HL-60 (cell line): ENCODE results near the gene EXOC6B.

Experiments
- DNase-seq, 2 experiments: peaks; one replicate each; pipeline ENCODE4 v3.0.0-alpha.2; 2010 to 2020; ENCODE audit warnings: low read depth in 1 of 2, low spot score in 1 of 2
- H3K27ac ChIP-seq: fragments of 250-450 bp; sonication (Bioruptor Pico); replicated peaks from 2 replicates; pipeline ENCODE4 v1.5.1; 2020; ENCODE audit warnings: mild to moderate bottlenecking, moderate library complexity
- H3K27me3 ChIP-seq: fragments of 250-450 bp; sonication (Bioruptor Pico); 2 replicates; pipeline ENCODE4 v1.5.1; 2021; ENCODE audit warnings: mild to moderate bottlenecking, moderate library complexity; ENCODE audit not compliant: insufficient read depth, poor library complexity, severe bottlenecking
- H3K4me3 ChIP-seq: replicated peaks from 2 replicates; pipeline ENCODE4 v1.5.1; 2011; ENCODE audit warnings: mild to moderate bottlenecking, control low read depth, low read length; ENCODE audit not compliant: insufficient read depth
- CTCF ChIP-seq: IDR thresholded peaks from one replicate; pipeline ENCODE4 v1.5.1; 2011; ENCODE audit warnings: low read length, control low read depth, inconsistent platforms; ENCODE audit not compliant: insufficient read depth
- GABPA ChIP-seq: IDR thresholded peaks from 2 replicates; pipeline ENCODE4 v1.6.1; 2012; ENCODE audit warnings: low read depth
- POLR2AphosphoS5 ChIP-seq: IDR thresholded peaks from 2 replicates; pipeline ENCODE4 v1.6.1; 2012; ENCODE audit warnings: low read depth
- REST ChIP-seq: IDR thresholded peaks from 2 replicates; pipeline ENCODE4 v1.6.1; 2012; ENCODE audit warnings: low read depth; ENCODE audit not compliant: insufficient replicate concordance
- SPI1 ChIP-seq: IDR thresholded peaks from 2 replicates; pipeline ENCODE4 v1.6.1; 2012; ENCODE audit warnings: low read depth, mild to moderate bottlenecking, borderline replicate concordance

EXOC6B gene

GRCh38 chr2:72361042-72361441 is 464.8 kb downstream of the EXOC6B start:
- H3K4me3 ChIP-seq: no peak overlapping the region
- TF ChIP-seq GABPA: no peak
- no peak for TF ChIP-seq REST
- TF ChIP-seq POLR2AphosphoS5: no peak
- TF ChIP-seq SPI1: no peak
- no peak for TF ChIP-seq CTCF

GRCh38 chr2:72350852-72351251 is 475.0 kb downstream of the EXOC6B start:
- H3K27ac ChIP-seq: no peak overlapping the region

More at GRCh38 chr2:72361042-72361441, 464.8 kb downstream of the EXOC6B start:
- Histone ChIP-seq H3K27me3 (no peaks in the 10 kb centered on the region), H3K27ac (no peak overlapping the region)
- DNase-seq: no peak

GRCh38 chr2:72349016-72349415 is 476.8 kb downstream of the EXOC6B start:
- no peak for DNase-seq

More at GRCh38 chr2:72350852-72351251, 475.0 kb downstream of the EXOC6B start:
- Histone ChIP-seq H3K4me3 (no peak overlapping the region), H3K27me3 (no peaks in the 10 kb centered on the region)
- no peak for DNase-seq
- no peak for TF ChIP-seq SPI1
- TF ChIP-seq POLR2AphosphoS5: no peak
- no peak for TF ChIP-seq REST
- no peak for TF ChIP-seq GABPA
- TF ChIP-seq CTCF: no peak

More at GRCh38 chr2:72349016-72349415, 476.8 kb downstream of the EXOC6B start:
- no peak for TF ChIP-seq SPI1
- TF ChIP-seq POLR2AphosphoS5: no peak
- TF ChIP-seq CTCF: no peak
- no peak for TF ChIP-seq REST
- Histone ChIP-seq H3K27ac (no peak overlapping the region), H3K4me3 (no peak overlapping the region), H3K27me3 (no peaks in the 10 kb centered on the region)
